Type B pancreatic cell (in vitro differentiated cells): ENCODE measurements around the gene AQP10. TPM values are rescaled to one million over a fixed set of nuclear protein-coding genes. Genes with fewer than 3 reads are reported as not detected.

Experiments
- DNase-seq: peaks from one replicate; pipeline ENCODE4 v3.0.0; 2021; ENCODE audit warnings: mixed read lengths; ENCODE audit not compliant: unreplicated experiment; ENCODE audit errors: extremely low spot score
- H3K27ac Mint-ChIP-seq: 2 replicates; pipeline ENCODE4 v1.8.0; 2021; ENCODE audit warnings: mild to moderate bottlenecking, mixed read lengths
- H3K27me3 Mint-ChIP-seq: 2 replicates; pipeline ENCODE4 v1.8.0; 2021; ENCODE audit warnings: mixed read lengths
- H3K36me3 Mint-ChIP-seq: 2 replicates; pipeline ENCODE4 v1.8.0; 2021; ENCODE audit warnings: mixed read lengths
- H3K4me1 Mint-ChIP-seq: one replicate; pipeline ENCODE4 v1.8.0; 2021; ENCODE audit warnings: mixed read lengths; ENCODE audit not compliant: unreplicated experiment
- H3K4me3 Mint-ChIP-seq: 2 replicates; pipeline ENCODE4 v1.8.0; 2021; ENCODE audit warnings: mild to moderate bottlenecking, mixed read lengths
- H3K9me3 Mint-ChIP-seq: 2 replicates; pipeline ENCODE4 v1.8.0; 2021; ENCODE audit warnings: mixed read lengths
- CTCF ChIP-seq: fragments of 200-600 bp; sonication (generic); conservative IDR thresholded peaks from 2 replicates; pipeline ENCODE4 v1.5.0; 2021; ENCODE audit warnings: antibody characterized with exemption, mild to moderate bottlenecking
- total RNA-seq: library from RNA; stranded (reverse); gene quantifications from 2 replicates; pipeline ENCODE4 v1.2.1, GENCODE V29; 2021; ENCODE audit warnings: low replicate concordance

The AQP10 gene
- total RNA-seq, 1 donor from 2014 or later: 0.27 TPM

GRCh38 chr1:154329152-154329521 lies 8.2 kb downstream of the AQP10 start:
- peaks cover 4% of the 10 kb centered on the region for H3K36me3 Mint-ChIP-seq
- DNase-seq: no peak
- TF ChIP-seq CTCF: peak; percentile 47
- no peaks in the 10 kb centered on the region for H3K9me3 Mint-ChIP-seq
- peaks cover 34% of the 10 kb centered on the region for H3K4me1 Mint-ChIP-seq
- H3K27me3 Mint-ChIP-seq: peaks cover 10% of the 10 kb centered on the region
- H3K4me3 Mint-ChIP-seq: peak overlapping the region; percentile 75
- H3K27ac Mint-ChIP-seq: no peak overlapping the region

- TF ChIP-seq CTCF: no peak
- peaks cover 9% of the 10 kb centered on the region for H3K27me3 Mint-ChIP-seq
- H3K4me1 Mint-ChIP-seq: peaks cover 34% of the 10 kb centered on the region
- peak overlapping the region; percentile 75 for H3K4me3 Mint-ChIP-seq
- DNase-seq: no peak
- H3K36me3 Mint-ChIP-seq: peaks cover 4% of the 10 kb centered on the region
- H3K27ac Mint-ChIP-seq: no peak overlapping the region
- H3K9me3 Mint-ChIP-seq: no peaks in the 10 kb centered on the region
Measured at GRCh38 chr1:154329551-154330131, 8.7 kb downstream of the AQP10 start.

GRCh38 chr1:154330669-154331068 lies 9.8 kb downstream of the AQP10 start:
- no peak for TF ChIP-seq CTCF
- DNase-seq: no peak
- H3K9me3 Mint-ChIP-seq: no peaks in the 10 kb centered on the region
- H3K4me1 Mint-ChIP-seq: peaks cover 38% of the 10 kb centered on the region
- no peak overlapping the region for H3K4me3 Mint-ChIP-seq
- peaks cover 9% of the 10 kb centered on the region for H3K36me3 Mint-ChIP-seq
- no peak overlapping the region for H3K27ac Mint-ChIP-seq
- peaks cover 9% of the 10 kb centered on the region for H3K27me3 Mint-ChIP-seq

- no peak for TF ChIP-seq CTCF
- DNase-seq: no peak
Measured at GRCh38 chr1:154334079-154335024, 13.5 kb downstream of the AQP10 start.

GRCh38 chr1:154335025-154335714 lies 14.3 kb downstream of the AQP10 start:
- Mint-ChIP-seq H3K36me3 (peaks cover 14% of the 10 kb centered on the region), H3K4me1 (peaks cover 4% of the 10 kb centered on the region), H3K27ac (peak overlapping the region; percentile 40), H3K9me3 (no peaks in the 10 kb centered on the region), H3K27me3 (no peaks in the 10 kb centered on the region), H3K4me3 (peak overlapping the region; percentile 65)
- peak; percentile 84 for DNase-seq
- peak; percentile 92 for TF ChIP-seq CTCF

More at GRCh38 chr1:154334079-154335024, 13.5 kb downstream of the AQP10 start:
- Mint-ChIP-seq H3K9me3 (no peaks in the 10 kb centered on the region), H3K4me1 (peaks cover 11% of the 10 kb centered on the region), H3K4me3 (no peak overlapping the region), H3K27ac (peak overlapping the region; percentile 40), H3K36me3 (peaks cover 14% of the 10 kb centered on the region), H3K27me3 (no peaks in the 10 kb centered on the region)
